ENCODE data around the gene LRRC8E.

DNA sequence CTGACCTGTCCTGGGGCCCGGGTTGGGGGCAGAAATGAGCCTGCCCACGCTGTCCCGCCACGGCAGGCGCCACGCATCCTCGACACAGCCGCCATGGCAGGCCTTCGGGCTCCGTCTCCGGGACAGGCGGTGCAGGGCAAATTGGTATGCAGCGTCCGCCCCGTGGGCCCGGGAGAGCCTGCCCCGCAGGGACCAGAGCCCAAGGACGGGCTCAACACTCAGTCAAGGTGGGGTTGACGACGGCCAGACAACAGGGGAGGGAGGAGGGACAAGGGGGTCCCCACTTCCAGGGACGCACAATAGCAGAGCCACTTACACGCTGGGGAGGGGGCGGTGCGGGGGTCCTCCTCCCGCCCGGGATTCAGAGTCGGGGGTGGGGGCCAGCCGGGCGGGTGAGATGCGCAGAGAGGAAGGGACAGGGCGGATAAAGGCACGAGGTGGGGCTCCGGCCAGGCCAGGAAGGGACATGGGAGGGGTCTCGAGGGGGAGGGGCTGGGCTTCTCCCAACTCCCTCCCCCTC is 36.4 kb downstream of the LRRC8E start:
- TF ChIP-seq, protein P1, sequence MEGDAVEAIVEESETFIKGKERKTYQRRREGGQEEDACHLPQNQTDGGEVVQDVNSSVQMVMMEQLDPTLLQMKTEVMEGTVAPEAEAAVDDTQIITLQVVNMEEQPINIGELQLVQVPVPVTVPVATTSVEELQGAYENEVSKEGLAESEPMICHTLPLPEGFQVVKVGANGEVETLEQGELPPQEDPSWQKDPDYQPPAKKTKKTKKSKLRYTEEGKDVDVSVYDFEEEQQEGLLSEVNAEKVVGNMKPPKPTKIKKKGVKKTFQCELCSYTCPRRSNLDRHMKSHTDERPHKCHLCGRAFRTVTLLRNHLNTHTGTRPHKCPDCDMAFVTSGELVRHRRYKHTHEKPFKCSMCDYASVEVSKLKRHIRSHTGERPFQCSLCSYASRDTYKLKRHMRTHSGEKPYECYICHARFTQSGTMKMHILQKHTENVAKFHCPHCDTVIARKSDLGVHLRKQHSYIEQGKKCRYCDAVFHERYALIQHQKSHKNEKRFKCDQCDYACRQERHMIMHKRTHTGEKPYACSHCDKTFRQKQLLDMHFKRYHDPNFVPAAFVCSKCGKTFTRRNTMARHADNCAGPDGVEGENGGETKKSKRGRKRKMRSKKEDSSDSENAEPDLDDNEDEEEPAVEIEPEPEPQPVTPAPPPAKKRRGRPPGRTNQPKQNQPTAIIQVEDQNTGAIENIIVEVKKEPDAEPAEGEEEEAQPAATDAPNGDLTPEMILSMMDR (IDR thresholded peaks at IDR 0.05; ENCODE audit: insufficient read depth, low read depth, low read length), result no peak
- no peak for TF ChIP-seq EZH2 (IDR thresholded peaks at IDR 0.05; ENCODE audit: insufficient read depth, low read length)

Measured in astrocyte (in vitro differentiated cells and primary cell).